GM19468 (cell line): ENCODE results near the gene CYTH3.
"Not testable (repeated sequence)": the region's sequence is repeated elsewhere in the genome, so short reads cannot be mapped to it uniquely, and the experiment has no call there.

Experiments
- ATAC-seq: cut with Tn5 transposase; IDR thresholded peaks from one replicate; pipeline ENCODE4 v1.9.1; 2021; ENCODE audit warnings: mild to moderate bottlenecking, moderate library complexity, moderate number of reproducible peaks; ENCODE audit not compliant: unreplicated experiment; ENCODE audit errors: extremely low read depth

The CYTH3 gene

GRCh38 chr7:6205971-6206660 lies 66.3 kb downstream of the CYTH3 start:
- no peak for ATAC-seq

DNA sequence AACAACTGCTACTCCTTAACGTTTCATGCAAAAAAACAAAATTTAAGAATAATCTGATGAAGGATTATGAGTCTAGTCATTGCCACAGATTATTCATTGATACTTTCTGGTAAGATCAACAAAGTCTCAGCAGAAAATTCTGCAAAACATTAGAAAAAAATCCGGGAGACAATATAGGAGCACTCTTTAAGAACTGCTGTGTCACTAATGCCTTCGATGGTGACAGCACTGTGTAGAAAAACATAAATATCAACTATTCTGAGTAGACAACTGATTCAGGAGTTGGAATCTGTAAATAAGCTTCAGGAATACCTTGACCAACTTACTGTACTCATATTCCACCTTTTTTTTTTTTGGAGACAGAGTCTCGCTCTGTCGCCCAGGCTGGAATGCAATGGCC lies 69.0 kb downstream of the CYTH3 start:
- no peak for ATAC-seq

DNA sequence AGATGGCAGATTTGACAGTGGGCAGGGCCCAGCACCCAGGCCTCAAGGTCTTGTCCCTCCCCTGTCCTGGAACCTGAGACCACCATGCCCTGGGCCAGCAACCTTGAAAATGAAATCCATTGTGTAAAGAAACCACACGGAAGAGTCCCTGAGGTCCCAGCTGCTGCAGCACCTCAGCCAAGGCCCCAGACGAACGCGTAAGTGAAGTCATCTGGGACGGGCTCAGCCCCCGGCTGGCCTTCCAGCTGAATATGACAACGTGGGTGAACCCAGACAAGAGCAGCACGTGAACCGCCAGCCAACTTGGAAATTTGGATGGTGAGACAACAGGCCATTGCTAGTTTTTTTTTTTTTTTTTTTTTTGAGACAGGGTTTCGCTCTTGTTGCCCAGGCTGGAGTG lies 70.3 kb downstream of the CYTH3 start:
- no peak for ATAC-seq

- ATAC-seq, result no peak
Observed at GRCh38 chr7:6200971-6201370, 71.5 kb downstream of the CYTH3 start.

DNA sequence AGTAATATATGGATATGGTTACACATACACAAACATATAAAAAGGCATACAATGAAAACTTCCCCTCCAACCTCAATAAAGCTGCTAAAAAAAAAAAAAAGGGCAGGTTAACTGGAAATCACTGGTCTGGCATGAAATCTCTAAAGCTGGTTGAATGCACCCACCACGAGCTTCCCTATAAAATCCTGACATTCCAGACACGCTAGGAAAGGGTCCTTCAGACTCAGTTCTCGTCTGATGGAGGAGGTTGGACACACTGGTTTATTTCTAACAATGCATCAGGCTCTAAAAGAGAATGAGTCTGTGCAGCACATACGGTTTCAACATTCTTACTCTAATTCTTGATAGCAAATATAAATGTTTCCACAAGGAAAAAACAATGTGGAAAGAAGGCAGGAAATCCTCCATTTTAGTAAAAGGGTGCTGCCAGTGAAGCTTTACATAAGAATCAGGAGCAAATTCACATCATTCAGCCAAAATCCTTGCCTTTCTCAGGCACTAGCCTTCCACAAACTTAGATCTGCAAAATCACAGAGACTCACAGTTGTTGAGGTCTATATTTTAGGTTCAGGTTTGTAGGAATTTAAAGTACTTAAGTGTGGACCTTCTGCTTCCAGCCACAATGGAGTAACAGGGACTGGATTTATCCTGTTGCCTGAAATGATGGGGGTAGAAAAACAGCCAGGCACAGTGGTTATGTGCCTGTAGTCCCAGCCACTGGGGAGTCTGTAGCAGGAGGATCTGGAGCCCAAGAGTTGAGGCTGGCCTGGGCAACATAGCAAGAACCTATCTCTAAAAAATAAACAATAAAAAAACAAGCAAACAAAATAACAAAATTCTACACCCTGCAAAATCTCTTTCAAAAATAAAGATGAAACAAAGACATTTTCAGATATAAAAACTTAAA lies 73.5 kb downstream of the CYTH3 start:
- ATAC-seq, result no peak

DNA sequence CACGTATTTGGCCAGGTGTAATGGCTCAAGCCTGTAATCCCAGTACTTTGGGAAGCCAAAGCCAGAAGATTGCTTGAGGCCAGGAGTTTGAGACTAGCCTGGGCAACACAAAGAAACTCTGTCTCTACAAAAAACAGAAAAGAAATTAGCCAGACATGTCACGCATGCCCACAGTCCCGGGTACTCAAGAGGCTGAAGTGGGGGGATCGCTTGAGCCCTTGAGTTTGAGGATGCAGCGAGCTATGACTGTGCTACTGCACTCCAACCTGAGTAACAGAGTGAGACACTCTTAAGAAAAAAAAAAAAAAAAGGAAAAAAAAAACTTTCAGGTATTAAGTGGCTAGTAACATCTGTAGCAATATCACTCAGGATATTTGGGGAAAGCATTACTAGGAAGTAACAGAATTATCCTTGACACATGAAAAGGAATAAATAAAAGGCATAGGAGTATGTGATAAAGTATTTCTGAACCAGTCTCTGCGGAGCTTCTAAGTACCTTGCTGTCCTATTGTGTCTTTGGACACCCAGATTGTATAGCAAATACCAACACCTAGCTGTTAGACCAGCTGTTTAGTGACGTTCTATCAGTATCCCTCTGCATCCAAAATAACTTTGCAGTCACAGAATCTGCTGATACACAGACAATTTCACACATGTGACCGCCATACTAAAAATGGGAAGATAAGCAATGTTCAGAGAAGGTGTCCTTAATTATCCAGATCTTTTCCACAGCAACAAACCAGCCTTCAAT lies 74.4 kb downstream of the CYTH3 start:
- no peak for ATAC-seq

- ATAC-seq, result no peak
Observed at GRCh38 chr7:6193709-6194108, 78.7 kb downstream of the CYTH3 start.

DNA sequence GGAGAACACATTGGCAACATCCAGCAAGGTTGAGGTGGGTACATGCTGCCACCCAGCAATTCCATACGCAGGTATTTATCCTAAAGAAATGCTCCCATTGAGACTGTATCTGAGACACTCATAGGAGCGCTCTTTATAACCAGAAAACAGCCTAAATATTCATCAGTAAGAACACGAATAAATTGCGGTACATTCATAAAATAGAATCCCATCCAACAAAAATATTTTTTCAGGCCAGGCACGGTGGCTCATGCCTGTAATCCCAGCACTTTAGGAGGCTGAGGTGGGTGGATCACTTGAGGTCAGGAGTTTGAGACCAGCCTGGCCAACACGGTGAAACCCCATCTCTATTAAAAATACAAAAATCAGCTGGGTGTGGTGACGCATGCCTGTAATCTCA lies 81.9 kb downstream of the CYTH3 start:
- ATAC-seq, result not testable (repeated sequence)

DNA sequence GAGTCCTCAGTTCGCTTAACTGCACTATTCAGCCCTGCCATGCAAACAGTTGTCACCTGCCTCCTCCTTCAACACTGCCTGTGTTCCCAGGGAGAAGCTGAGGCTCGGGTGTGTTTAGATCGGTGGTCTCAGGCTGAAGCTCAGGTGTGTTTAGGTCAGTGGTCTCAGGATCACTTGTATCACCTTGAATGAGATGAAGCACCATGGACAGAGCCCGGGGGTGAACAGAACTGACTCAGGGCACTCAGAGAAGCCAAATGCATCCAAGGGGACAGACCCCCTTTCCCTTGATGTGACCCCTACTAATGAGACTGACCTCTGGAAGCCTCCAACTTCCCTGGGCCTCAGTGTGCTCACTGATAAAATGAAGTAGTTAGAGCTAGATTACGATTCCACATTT lies 84.0 kb downstream of the CYTH3 start:
- no peak for ATAC-seq

- ATAC-seq, result no peak
Observed at GRCh38 chr7:6186577-6186976, 85.8 kb downstream of the CYTH3 start.

GRCh38 chr7:6182993-6183392 lies 89.4 kb downstream of the CYTH3 start:
- no peak for ATAC-seq

DNA sequence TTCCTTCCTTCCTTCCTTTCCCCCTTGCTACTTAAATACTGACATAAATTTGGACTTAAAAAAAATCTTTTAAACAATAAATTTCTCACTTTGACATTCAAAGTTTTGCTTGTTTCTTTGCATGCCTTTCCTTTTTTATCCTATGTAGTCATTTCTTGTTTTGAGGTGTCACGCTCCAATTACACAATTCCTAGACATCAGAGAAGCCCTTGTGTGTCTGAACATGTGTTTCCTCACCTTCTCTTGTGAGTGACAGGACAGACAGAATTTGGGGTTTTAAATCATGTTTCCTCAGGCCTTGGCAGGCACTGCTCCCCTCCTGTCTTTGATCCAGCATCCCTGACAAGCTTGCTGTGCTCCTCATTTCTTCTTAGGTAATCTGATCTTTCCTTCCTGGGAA lies 91.3 kb downstream of the CYTH3 start:
- no peak for ATAC-seq

DNA sequence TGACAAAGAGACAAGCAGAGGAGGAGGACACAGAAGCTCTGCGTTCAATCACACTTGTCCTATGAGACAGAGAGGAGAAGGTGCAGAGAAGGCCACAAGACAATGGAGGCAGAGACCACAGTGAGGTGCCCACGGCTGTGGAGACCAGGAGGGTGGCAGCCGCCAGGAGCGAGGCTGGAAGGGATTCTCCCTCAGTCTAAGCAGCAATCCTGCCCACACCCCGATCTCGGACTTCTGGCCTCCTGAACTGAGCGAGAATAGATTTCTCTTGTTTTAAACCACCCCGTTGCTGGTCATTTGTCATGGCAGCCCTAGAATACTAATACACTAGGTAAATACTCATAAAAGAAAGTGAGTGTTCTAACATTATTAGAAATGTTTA lies 92.1 kb downstream of the CYTH3 start:
- no peak for ATAC-seq

- no peak for ATAC-seq
Observed at GRCh38 chr7:6179620-6180343, 92.6 kb downstream of the CYTH3 start.

GRCh38 chr7:6178298-6179029 lies 94.0 kb downstream of the CYTH3 start:
- ATAC-seq, result no peak

- ATAC-seq, result no peak
Observed at GRCh38 chr7:6175645-6176044, 96.8 kb downstream of the CYTH3 start.

DNA sequence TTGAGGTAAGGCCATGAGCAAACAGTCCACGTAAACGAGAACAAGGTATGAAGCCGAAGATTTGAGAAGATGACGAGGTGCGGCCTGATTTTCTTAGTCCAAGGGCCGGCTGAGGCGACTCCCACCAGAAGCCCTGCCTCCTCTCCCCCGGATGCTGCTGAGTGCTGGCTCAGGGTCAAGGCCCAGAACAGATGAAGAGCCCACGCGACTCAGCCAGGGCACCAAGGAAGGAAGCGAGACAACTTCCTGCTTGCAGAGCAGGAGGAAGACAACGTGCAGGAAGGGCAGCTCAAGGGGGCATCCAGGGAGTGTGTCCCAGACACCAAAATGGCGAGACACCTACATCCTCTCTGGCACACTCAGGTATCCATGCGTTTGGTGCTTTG lies 99.5 kb downstream of the CYTH3 start:
- no peak for ATAC-seq

- no peak for ATAC-seq
Observed at GRCh38 chr7:6172224-6172909, 100.1 kb downstream of the CYTH3 start.
